HK-2 (cell line): ENCODE results near the gene GRM7.

Experiments used
- DNase-seq: peaks from one replicate; pipeline ENCODE4 v3.0.0-alpha.2; 2018; ENCODE audit not compliant: unreplicated experiment

Gene GRM7

DNA sequence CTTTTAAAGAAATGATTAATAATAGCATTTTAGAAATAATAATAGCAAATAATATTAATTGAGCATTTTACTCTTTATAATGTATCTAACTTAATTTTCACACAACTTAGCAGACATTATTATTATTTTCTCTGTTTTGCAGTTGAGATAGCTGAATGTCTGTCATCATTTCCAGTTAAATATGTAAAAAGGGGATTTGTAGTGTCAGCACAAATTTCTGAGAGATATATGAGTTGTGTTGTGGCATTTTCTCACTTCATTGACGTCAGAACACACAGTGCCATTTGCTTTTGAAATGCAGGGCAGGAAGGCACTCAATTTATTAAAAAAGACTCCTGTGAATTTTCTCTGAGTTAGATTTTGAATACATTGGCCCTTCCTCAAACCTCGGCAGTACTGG is 111.0 kb downstream of the GRM7 start:
- DNase-seq: no peak

DNA sequence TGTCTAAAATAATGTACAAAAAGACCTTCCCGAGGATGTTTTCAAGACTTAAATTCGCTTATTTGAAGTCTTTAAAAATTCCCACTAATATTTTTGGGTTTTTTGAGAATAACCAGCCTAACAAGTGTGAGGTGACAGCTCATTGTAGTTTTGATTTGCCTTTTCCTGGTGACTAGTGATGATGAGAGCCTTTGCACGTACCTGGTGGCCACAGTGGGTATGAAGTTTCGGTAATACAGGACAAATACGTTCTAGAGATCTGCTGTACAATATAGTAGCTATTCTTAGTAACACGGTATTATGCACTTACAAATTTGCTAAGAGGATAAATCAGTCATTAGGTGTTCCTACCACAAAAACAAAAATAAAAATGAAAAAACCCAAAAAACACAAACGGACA is 124.9 kb downstream of the GRM7 start:
- DNase-seq: no peak

GRCh38 chr3:6989608-6990291 is 128.8 kb downstream of the GRM7 start:
- DNase-seq: no peak

GRCh38 chr3:6994081-6994668 is 133.3 kb downstream of the GRM7 start:
- DNase-seq: no peak

GRCh38 chr3:7000501-7000900 is 139.6 kb downstream of the GRM7 start:
- no peak for DNase-seq

GRCh38 chr3:7001370-7001769 is 140.5 kb downstream of the GRM7 start:
- DNase-seq: no peak

- no peak for DNase-seq
Observed at GRCh38 chr3:7015683-7016440, 154.9 kb downstream of the GRM7 start.

DNA sequence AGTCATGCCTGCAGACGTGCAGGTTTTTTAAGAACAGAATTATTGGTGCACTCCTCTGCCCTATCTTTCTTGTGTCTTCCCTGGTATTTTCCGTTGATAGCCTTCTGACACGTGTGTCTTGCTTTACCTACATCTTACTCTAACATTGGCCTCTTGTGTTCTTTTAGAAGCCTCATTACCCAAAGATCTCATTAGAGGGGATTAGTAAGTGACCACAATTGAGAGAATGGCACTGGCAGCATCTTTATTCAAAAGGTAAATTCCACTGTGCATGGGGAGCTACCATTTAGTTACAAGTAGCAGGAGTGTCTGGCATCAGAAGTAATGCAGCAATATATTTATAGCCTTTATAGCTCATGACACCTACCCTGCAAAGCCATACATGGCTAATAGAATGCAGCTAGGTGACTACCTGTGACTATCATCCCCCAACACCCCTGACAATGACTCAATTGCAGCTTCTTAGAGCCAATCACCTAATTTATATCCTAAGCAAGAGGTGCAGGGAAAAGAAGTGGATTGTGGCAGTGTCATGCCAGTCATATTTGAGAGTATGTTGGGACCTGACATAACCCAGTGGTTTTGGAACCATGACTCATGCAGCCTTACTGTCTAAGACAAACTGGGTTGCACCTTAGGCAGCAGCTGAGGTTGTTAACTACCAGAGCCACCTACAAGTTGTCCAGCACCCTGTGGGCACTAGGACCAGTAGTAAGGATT is 164.8 kb downstream of the GRM7 start:
- no peak for DNase-seq

- DNase-seq: no peak
Observed at GRCh38 chr3:7029562-7029961, 168.6 kb downstream of the GRM7 start.

DNA sequence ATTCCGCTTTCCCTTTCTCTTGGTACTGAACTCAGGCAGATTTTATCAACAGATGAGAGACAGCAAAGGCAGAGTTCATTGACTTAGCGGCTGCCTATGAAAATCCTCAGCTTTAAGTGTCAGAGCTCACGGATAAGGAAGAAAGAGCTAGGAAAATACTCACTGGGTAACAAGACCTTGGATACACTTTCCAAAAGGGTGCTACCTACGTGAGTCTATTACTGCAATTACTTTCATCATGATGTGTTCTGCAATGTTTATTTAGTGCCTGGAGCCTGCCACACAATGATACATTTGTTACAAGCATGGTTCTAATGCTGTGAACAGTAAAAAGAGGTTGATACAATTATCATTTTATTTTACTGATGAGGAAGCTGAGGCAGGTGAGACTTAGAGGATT is 177.5 kb downstream of the GRM7 start:
- DNase-seq: no peak

GRCh38 chr3:7062714-7063113 is 201.8 kb downstream of the GRM7 start:
- DNase-seq: no peak

DNA sequence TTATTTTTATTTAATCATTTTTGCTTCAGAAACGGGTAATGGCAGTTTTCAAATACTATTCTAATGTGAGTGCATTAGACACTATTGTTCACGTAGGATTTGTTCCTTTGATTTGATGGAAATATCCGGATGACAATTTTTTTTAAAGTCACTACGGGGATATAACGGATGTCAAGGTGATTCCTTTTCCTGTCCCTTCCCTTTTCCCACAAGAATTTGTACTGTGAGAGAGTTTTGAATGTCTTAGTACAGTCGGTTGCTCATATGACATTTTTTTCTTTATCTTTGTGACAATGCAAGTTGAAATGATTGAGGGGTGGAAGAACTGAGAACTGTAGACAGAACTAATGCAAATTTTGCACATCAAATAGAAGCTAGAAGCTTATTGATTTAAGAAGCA is 209.5 kb downstream of the GRM7 start:
- DNase-seq: no peak

GRCh38 chr3:7074217-7074616 is 213.3 kb downstream of the GRM7 start:
- DNase-seq: no peak

GRCh38 chr3:7075117-7075516 is 214.2 kb downstream of the GRM7 start:
- DNase-seq: no peak

- DNase-seq: no peak
Observed at GRCh38 chr3:7075901-7076300, 215.0 kb downstream of the GRM7 start.

- DNase-seq: no peak
Observed at GRCh38 chr3:7082244-7082643, 221.3 kb downstream of the GRM7 start.

DNA sequence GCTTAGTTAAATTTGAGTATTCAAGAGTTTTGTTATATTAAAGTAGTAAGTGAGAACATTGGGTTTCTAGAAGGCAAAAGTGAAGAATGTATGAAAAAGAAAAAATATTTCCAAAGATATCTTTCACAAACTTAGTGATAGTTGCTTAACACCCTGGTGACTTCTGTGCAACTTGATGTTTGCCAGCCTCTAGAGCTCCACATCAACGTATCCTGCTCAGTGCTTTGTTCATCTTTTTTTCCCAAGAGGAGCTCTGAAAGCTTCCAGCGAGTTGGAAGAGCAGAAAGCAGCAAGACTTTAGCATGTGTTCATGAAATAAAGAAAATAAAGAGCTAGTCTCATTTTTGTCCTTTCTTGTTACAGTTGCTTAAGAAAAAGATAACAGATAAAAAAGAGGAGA is 225.5 kb downstream of the GRM7 start:
- DNase-seq: no peak

GRCh38 chr3:7095116-7095515 is 234.2 kb downstream of the GRM7 start:
- DNase-seq: no peak

GRCh38 chr3:7100136-7100535 is 239.2 kb downstream of the GRM7 start:
- no peak for DNase-seq

- no peak for DNase-seq
Observed at GRCh38 chr3:7106635-7107034, 245.7 kb downstream of the GRM7 start.

DNA sequence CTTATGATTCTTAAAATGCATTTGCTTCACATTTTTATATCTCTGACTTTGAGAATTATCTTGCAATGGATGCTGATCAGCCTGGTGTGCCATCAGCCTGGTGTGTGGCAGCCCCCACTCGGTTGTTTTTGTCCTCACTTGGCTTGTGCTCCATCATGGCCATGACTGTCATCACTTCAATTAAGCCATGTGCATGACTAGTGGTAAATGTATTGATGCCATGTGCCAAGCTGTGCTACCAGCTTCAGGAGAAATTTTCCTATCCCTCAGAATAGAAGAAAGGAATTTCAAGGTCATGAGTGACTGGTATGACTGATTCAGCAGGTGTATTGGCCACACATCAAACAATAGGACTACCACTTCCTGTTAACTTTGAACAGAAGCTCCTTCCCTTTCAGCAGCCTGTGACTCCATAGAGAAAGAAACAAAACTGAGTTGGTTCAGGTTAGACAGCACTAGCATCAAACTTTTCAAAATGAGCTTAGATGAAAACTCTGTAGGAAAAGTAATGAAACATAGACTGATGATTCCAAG is 251.7 kb downstream of the GRM7 start:
- DNase-seq: no peak

- peak; percentile 0 for DNase-seq
Observed at GRCh38 chr3:7144697-7145308, 283.9 kb downstream of the GRM7 start.
